Measurements from ENCODE around the gene CUX1. TPM values are rescaled to one million over a fixed set of nuclear protein-coding genes. Genes with fewer than 3 reads are reported as not detected.

The CUX1 gene
- total RNA-seq, 1 experiment from 2014 or later = 39.6 TPM

DNA sequence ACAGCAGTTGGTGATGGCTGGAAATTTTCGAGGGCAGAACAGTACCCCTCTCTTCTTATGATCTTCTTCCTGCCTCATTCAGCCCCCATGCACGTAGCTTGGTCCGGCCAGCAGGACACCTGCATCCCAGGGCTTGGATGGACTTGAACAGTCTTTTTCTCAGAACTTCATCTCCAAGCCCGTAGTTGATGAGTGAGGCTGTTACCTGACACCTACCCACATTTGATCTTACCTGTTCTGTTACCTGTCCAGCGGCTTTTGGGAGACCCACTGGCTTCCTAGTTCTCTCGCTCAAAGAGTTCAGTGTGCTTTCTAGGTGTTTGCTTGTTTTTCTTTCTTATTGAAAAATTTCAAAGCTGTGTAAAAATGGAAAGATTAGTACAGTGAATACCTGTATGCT is 212.2 kb downstream of the CUX1 start:
- no peak for ATAC-seq
- no peaks in the 10 kb centered on the region for H3K27me3 ChIP-seq (ENCODE audit: low read length)
- no peaks in the 10 kb centered on the region for H3K36me3 ChIP-seq (ENCODE audit: low read depth, low read length)
- H3K9me2 ChIP-seq (replicated peaks; ENCODE audit: low read length) = no peaks in the 10 kb centered on the region
- H3K4me3 ChIP-seq (ENCODE audit: low read length) = no peak overlapping the region
- no peaks in the 10 kb centered on the region for H3K79me2 ChIP-seq (ENCODE audit: low read length)
- intact Hi-C loops (cut with micrococcal nuclease) = no loop called here
- H4K20me1 ChIP-seq (ENCODE audit: low read length) = no peaks in the 10 kb centered on the region
- no peak overlapping the region for H2AFZ ChIP-seq (ENCODE audit: low read length)
- H3K27ac ChIP-seq (ENCODE audit: low read length) = no peak overlapping the region
- no peaks in the 10 kb centered on the region for H3F3A ChIP-seq (ENCODE audit: low read length, unreplicated experiment)
- TF ChIP-seq CTCF (conservative IDR thresholded peaks at IDR 0.05; ENCODE audit: low read depth, low read length) = no peak
- TF ChIP-seq EZH2phosphoT487 (IDR thresholded peaks at IDR 0.05; ENCODE audit: borderline replicate concordance, low read length) = no peak
- no peak for TF ChIP-seq EZH2 (IDR thresholded peaks at IDR 0.05; ENCODE audit: low read length, unreplicated experiment)
- DNase-seq = no peak
- no peak overlapping the region for H3K4me2 ChIP-seq (ENCODE audit: low read length)
- CTCF ChIA-PET = no interaction called here
- no peaks in the 10 kb centered on the region for H3K9me3 ChIP-seq (ENCODE audit: low read length)
- BruUV-seq (replicated peaks) = no TSS peak
- POLR2A ChIA-PET (ENCODE audit: unreplicated experiment) = no interaction called here
- no peak overlapping the region for H3K9ac ChIP-seq (ENCODE audit: low read length)
- no peaks in the 10 kb centered on the region for H3K4me1 ChIP-seq (ENCODE audit: insufficient read depth, low read length)

DNA sequence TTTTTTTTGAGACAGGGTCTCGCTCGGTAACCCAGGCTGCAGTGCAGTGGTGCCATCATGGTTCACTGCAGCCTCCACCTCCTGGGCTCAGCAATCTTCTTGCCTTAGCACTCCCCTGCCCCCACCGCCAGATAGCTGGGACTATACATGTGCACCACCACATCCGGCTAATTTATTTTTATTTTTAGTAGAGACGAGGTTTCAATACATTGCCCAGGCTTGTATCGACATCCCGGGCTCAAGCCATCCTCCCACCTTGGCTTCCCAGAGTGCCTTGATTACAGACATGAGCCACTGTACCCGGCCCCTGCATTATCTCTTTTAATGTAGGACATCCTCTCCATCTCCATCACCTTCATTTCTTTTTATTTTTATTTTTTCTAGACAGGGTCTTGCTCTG is 213.3 kb downstream of the CUX1 start:
- no peaks in the 10 kb centered on the region for H3K9me2 ChIP-seq (replicated peaks; ENCODE audit: low read length)
- ChIA-PET POLR2A (ENCODE audit: unreplicated experiment) (no interaction called here), CTCF (no interaction called here)
- H3K27ac ChIP-seq (ENCODE audit: low read length) = no peak overlapping the region
- no peak overlapping the region for H3K4me2 ChIP-seq (ENCODE audit: low read length)
- DNase-seq (no peak), ATAC-seq (no peak)
- no peak for TF ChIP-seq EZH2 (IDR thresholded peaks at IDR 0.05; ENCODE audit: low read length, unreplicated experiment)
- no peak for TF ChIP-seq EZH2phosphoT487 (IDR thresholded peaks at IDR 0.05; ENCODE audit: borderline replicate concordance, low read length)
- no peak for TF ChIP-seq CTCF (conservative IDR thresholded peaks at IDR 0.05; ENCODE audit: low read depth, low read length)
- no peak overlapping the region for H3K9ac ChIP-seq (ENCODE audit: low read length)
- no peaks in the 10 kb centered on the region for H3K36me3 ChIP-seq (ENCODE audit: low read depth, low read length)
- intact Hi-C loops (cut with micrococcal nuclease) = no loop called here
- no peaks in the 10 kb centered on the region for H4K20me1 ChIP-seq (ENCODE audit: low read length)
- no peak overlapping the region for H2AFZ ChIP-seq (ENCODE audit: low read length)
- no peaks in the 10 kb centered on the region for H3K4me1 ChIP-seq (ENCODE audit: insufficient read depth, low read length)
- no peak overlapping the region for H3K4me3 ChIP-seq (ENCODE audit: low read length)
- no peaks in the 10 kb centered on the region for H3F3A ChIP-seq (ENCODE audit: low read length, unreplicated experiment)
- no peaks in the 10 kb centered on the region for H3K27me3 ChIP-seq (ENCODE audit: low read length)
- H3K9me3 ChIP-seq (ENCODE audit: low read length) = no peaks in the 10 kb centered on the region
- H3K79me2 ChIP-seq (ENCODE audit: low read length) = no peaks in the 10 kb centered on the region
- BruUV-seq (replicated peaks) = no TSS peak

DNA sequence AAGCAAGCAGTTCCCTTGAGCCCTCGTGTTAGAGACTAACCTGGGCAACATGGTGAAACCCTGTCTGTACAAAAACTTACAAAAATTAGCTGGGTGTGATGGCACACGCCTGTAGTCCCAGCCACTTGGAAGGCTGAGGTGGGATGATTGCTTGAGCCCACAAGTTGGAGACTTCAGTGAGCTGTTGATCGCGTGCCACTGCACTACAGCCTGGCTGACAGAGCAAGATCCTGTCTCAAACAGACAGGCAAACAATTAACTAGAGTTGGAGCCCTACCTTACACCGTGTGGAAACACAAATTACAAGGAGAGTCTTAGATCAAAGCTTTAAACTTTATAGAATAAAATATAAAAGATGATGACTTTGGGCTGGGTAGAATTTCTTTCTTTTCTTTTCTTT is 219.5 kb downstream of the CUX1 start:
- Histone ChIP-seq H3K27ac (ENCODE audit: low read length) (no peak overlapping the region), H2AFZ (ENCODE audit: low read length) (no peak overlapping the region), H3K9me3 (ENCODE audit: low read length) (no peaks in the 10 kb centered on the region), H3K79me2 (ENCODE audit: low read length) (no peaks in the 10 kb centered on the region), H3K4me3 (ENCODE audit: low read length) (no peak overlapping the region), H3K4me2 (ENCODE audit: low read length) (no peak overlapping the region), H3K4me1 (ENCODE audit: insufficient read depth, low read length) (peaks cover 3% of the 10 kb centered on the region), H4K20me1 (ENCODE audit: low read length) (no peaks in the 10 kb centered on the region), H3K36me3 (ENCODE audit: low read depth, low read length) (no peaks in the 10 kb centered on the region), H3F3A (ENCODE audit: low read length, unreplicated experiment) (no peaks in the 10 kb centered on the region), H3K9ac (ENCODE audit: low read length) (no peak overlapping the region), H3K27me3 (ENCODE audit: low read length) (no peaks in the 10 kb centered on the region), H3K9me2 (replicated peaks; ENCODE audit: low read length) (no peaks in the 10 kb centered on the region)
- ATAC-seq (no peak), DNase-seq (no peak)
- ChIA-PET CTCF (no interaction called here), POLR2A (ENCODE audit: unreplicated experiment) (no interaction called here)
- BruUV-seq (replicated peaks) = no TSS peak
- no peak for TF ChIP-seq EZH2 (IDR thresholded peaks at IDR 0.05; ENCODE audit: low read length, unreplicated experiment)
- TF ChIP-seq EZH2phosphoT487 (IDR thresholded peaks at IDR 0.05; ENCODE audit: borderline replicate concordance, low read length) = no peak
- no peak for TF ChIP-seq CTCF (conservative IDR thresholded peaks at IDR 0.05; ENCODE audit: low read depth, low read length)
- intact Hi-C loops (cut with micrococcal nuclease) = no loop called here
